Trophoblast cell (in vitro differentiated cells and primary cell): ENCODE results near the gene FNDC3B.
A peak's percentile ranks its signal among the peaks of the same experiment; 100 is the strongest.

Source experiments
- DNase-seq, 2 donors: peaks; one replicate each; pipeline ENCODE4 v3.0.0-alpha.2; 2016
- H2AFZ ChIP-seq: 2 replicates; pipeline ENCODE4 v1.6.1; 2013; ENCODE audit warnings: low read length, moderate library complexity, mild to moderate bottlenecking; ENCODE audit not compliant: insufficient read depth, poor library complexity
- H2AK5ac ChIP-seq: 2 replicates; pipeline ENCODE4 v1.6.1; 2013; ENCODE audit warnings: mild to moderate bottlenecking, low read length
- H2BK120ac ChIP-seq: 2 replicates; pipeline ENCODE4 v1.6.1; 2013; ENCODE audit warnings: low read length, mild to moderate bottlenecking, moderate library complexity; ENCODE audit not compliant: insufficient read depth, poor library complexity
- H2BK12ac ChIP-seq: 2 replicates; pipeline ENCODE4 v1.6.1; 2013; ENCODE audit warnings: mild to moderate bottlenecking, low read length, moderate library complexity
- H2BK5ac ChIP-seq: 2 replicates; pipeline ENCODE4 v1.6.1; 2013; ENCODE audit warnings: low read length, low read depth, moderate library complexity, mild to moderate bottlenecking; ENCODE audit not compliant: poor library complexity
- H3K14ac ChIP-seq: 2 replicates; pipeline ENCODE4 v1.6.1; 2013; ENCODE audit warnings: mild to moderate bottlenecking, low read length
- H3K18ac ChIP-seq: 2 replicates; pipeline ENCODE4 v1.6.1; 2013; ENCODE audit warnings: mild to moderate bottlenecking, low read length
- H3K23ac ChIP-seq: 2 replicates; pipeline ENCODE4 v1.6.1; 2013; ENCODE audit warnings: low read length
- H3K27ac ChIP-seq: 2 replicates; pipeline ENCODE4 v1.5.1; 2013; ENCODE audit warnings: low read depth, mild to moderate bottlenecking, inconsistent platforms, low read length, moderate library complexity
- H3K27me3 ChIP-seq: 2 replicates; pipeline ENCODE4 v1.6.1; 2013; ENCODE audit warnings: inconsistent platforms, mild to moderate bottlenecking, low read length, moderate library complexity; ENCODE audit not compliant: insufficient read depth
- H3K36me3 ChIP-seq, 2 experiments: 1 replicate in 1 of 2; 2 replicates in 1 of 2; pipeline ENCODE4 v1.6.1; 2013; ENCODE audit warnings: low read length in 2 of 2, mild to moderate bottlenecking in 2 of 2, moderate library complexity in 1 of 2; ENCODE audit not compliant: insufficient read depth in 2 of 2, control insufficient read depth in 1 of 2
- H3K4ac ChIP-seq: 2 replicates; pipeline ENCODE4 v1.6.1; 2013; ENCODE audit warnings: low read depth, mild to moderate bottlenecking, low read length, moderate library complexity
- H3K4me1 ChIP-seq, 2 experiments: 1 replicate in 1 of 2; 2 replicates in 1 of 2; pipeline ENCODE4 v1.6.1; 2013; ENCODE audit warnings: low read length in 2 of 2, mild to moderate bottlenecking in 2 of 2, moderate library complexity in 1 of 2; ENCODE audit not compliant: insufficient read depth in 2 of 2, control insufficient read depth in 1 of 2
- H3K4me2 ChIP-seq: 2 replicates; pipeline ENCODE4 v1.6.1; 2013; ENCODE audit warnings: inconsistent platforms, mild to moderate bottlenecking, low read length, moderate library complexity
- H3K4me3 ChIP-seq: 2 replicates; pipeline ENCODE4 v1.5.1; 2013; ENCODE audit warnings: mild to moderate bottlenecking, low read depth, low read length, inconsistent platforms
- H3K79me1 ChIP-seq: one replicate; pipeline ENCODE4 v1.6.1; 2013; ENCODE audit warnings: low read length
- H3K79me2 ChIP-seq: 2 replicates; pipeline ENCODE4 v1.6.1; 2013; ENCODE audit warnings: low read length, mild to moderate bottlenecking; ENCODE audit not compliant: control insufficient read depth, insufficient read depth, poor library complexity
- H3K9ac ChIP-seq: 2 replicates; pipeline ENCODE4 v1.6.1; 2013; ENCODE audit warnings: mild to moderate bottlenecking, low read length
- H3K9me3 ChIP-seq: 2 replicates; pipeline ENCODE4 v1.6.1; 2013; ENCODE audit warnings: low read depth, mild to moderate bottlenecking, control low read depth, inconsistent platforms, low read length; ENCODE audit not compliant: insufficient read depth
- H4K12ac ChIP-seq: 2 replicates; pipeline ENCODE4 v1.6.1; 2013; ENCODE audit warnings: low read depth, mild to moderate bottlenecking, low read length, moderate library complexity
- H4K8ac ChIP-seq: 2 replicates; pipeline ENCODE4 v1.6.1; 2013; ENCODE audit warnings: low read depth, mild to moderate bottlenecking, low read length, moderate library complexity
- H4K91ac ChIP-seq: one replicate; pipeline ENCODE4 v1.6.1; 2013; ENCODE audit warnings: low read depth, mild to moderate bottlenecking, low read length, moderate library complexity
- WGBS: extraction: QIAGEN DNeasy Blood & Tissue Kit; methylation state at CpG from one replicate; pipeline ENCODE4 v1.1.7; 2013; ENCODE audit warnings: missing lambda C conversion rate; ENCODE audit not compliant: insufficient read length, insufficient coverage; ENCODE audit errors: extremely low coverage; 5-methylcytosine and 5-hydroxymethylcytosine counted together

Gene FNDC3B

GRCh38 chr3:172145031-172145686, 105.8 kb downstream of the FNDC3B start:
- Histone ChIP-seq H3K23ac (no peak overlapping the region), H4K8ac (no peak overlapping the region), H3K4me1 (peaks cover 6 to 14% of the 10 kb centered on the region in 2 experiments), H3K4me3 (no peak overlapping the region), H3K18ac (no peak overlapping the region), H3K9me3 (no peaks in the 10 kb centered on the region), H3K36me3 (peaks cover 0 to 4% of the 10 kb centered on the region in 2 experiments), H3K27ac (no peak overlapping the region), H3K79me1 (peaks cover 2% of the 10 kb centered on the region), H4K91ac (no peak overlapping the region), H2BK120ac (no peak overlapping the region), H3K27me3 (no peaks in the 10 kb centered on the region), H4K12ac (no peak overlapping the region), H3K9ac (no peak overlapping the region), H2BK12ac (no peak overlapping the region), H3K4me2 (no peak overlapping the region), H3K14ac (no peak overlapping the region), H2AK5ac (no peak overlapping the region), H3K4ac (no peak overlapping the region), H3K79me2 (peaks cover 5% of the 10 kb centered on the region), H2AFZ (no peak overlapping the region), H2BK5ac (no peak overlapping the region)
- no CpG with 5 or more reads among the region's 7 CpGs for WGBS
- no peak for DNase-seq

- H3K9me3 ChIP-seq: no peaks in the 10 kb centered on the region
- H3K9ac ChIP-seq: no peak overlapping the region
- no peak overlapping the region for H3K4me2 ChIP-seq
- no peak overlapping the region for H4K12ac ChIP-seq
- H3K23ac ChIP-seq: no peak overlapping the region
- no peak overlapping the region for H2AK5ac ChIP-seq
- peaks cover 2% of the 10 kb centered on the region for H3K79me1 ChIP-seq
- no peak overlapping the region for H3K14ac ChIP-seq
- H3K4me1 ChIP-seq: peaks cover 6 to 13% of the 10 kb centered on the region in 2 experiments
- no peak overlapping the region for H4K8ac ChIP-seq
- no peak overlapping the region for H2BK120ac ChIP-seq
- peaks cover 5% of the 10 kb centered on the region for H3K79me2 ChIP-seq
- no peaks in the 10 kb centered on the region for H3K27me3 ChIP-seq
- H3K4ac ChIP-seq: no peak overlapping the region
- H4K91ac ChIP-seq: no peak overlapping the region
- H3K27ac ChIP-seq: peak overlapping the region; percentile 46
- H2BK5ac ChIP-seq: no peak overlapping the region
- H3K4me3 ChIP-seq: no peak overlapping the region
- peaks cover 0 to 4% of the 10 kb centered on the region in 2 experiments for H3K36me3 ChIP-seq
- H2AFZ ChIP-seq: no peak overlapping the region
- no peak overlapping the region for H2BK12ac ChIP-seq
- WGBS: no CpG with 5 or more reads among the region's 3 CpGs
- no peak for DNase-seq
- no peak overlapping the region for H3K18ac ChIP-seq
Observed at GRCh38 chr3:172146349-172146748, 107.0 kb downstream of the FNDC3B start.

GRCh38 chr3:172147113-172147818, 107.9 kb downstream of the FNDC3B start:
- Histone ChIP-seq H3K4ac (peak overlapping the region; percentile 57), H3K27ac (no peak overlapping the region), H3K27me3 (no peaks in the 10 kb centered on the region), H3K23ac (no peak overlapping the region), H3K9ac (no peak overlapping the region), H2BK12ac (no peak overlapping the region), H2BK120ac (peak overlapping the region; percentile 6), H3K4me2 (no peak overlapping the region), H3K9me3 (no peaks in the 10 kb centered on the region), H3K79me1 (peaks cover 5% of the 10 kb centered on the region), H3K14ac (no peak overlapping the region), H3K4me1 (peaks cover 9 to 15% of the 10 kb centered on the region in 2 experiments), H2BK5ac (no peak overlapping the region), H3K18ac (no peak overlapping the region), H4K8ac (no peak overlapping the region), H4K91ac (no peak overlapping the region), H3K4me3 (no peak overlapping the region), H2AFZ (no peak overlapping the region), H4K12ac (no peak overlapping the region), H2AK5ac (no peak overlapping the region), H3K79me2 (peaks cover 9% of the 10 kb centered on the region), H3K36me3 (peaks cover 0 to 4% of the 10 kb centered on the region in 2 experiments)
- no CpG with 5 or more reads among the region's 8 CpGs for WGBS
- no peak for DNase-seq

GRCh38 chr3:172148241-172148640, 108.9 kb downstream of the FNDC3B start:
- Histone ChIP-seq H3K4me3 (no peak overlapping the region), H2AFZ (no peak overlapping the region), H3K4me2 (no peak overlapping the region), H3K9me3 (no peaks in the 10 kb centered on the region), H3K36me3 (peaks cover 0 to 4% of the 10 kb centered on the region in 2 experiments), H3K4ac (no peak overlapping the region), H4K8ac (no peak overlapping the region), H3K14ac (no peak overlapping the region), H3K9ac (no peak overlapping the region), H3K18ac (no peak overlapping the region), H3K27ac (peak overlapping the region; percentile 58), H2BK12ac (no peak overlapping the region), H4K12ac (no peak overlapping the region), H2AK5ac (no peak overlapping the region), H3K79me2 (peaks cover 9% of the 10 kb centered on the region), H3K23ac (no peak overlapping the region), H2BK120ac (no peak overlapping the region), H3K4me1 (peaks cover 12 to 18% of the 10 kb centered on the region in 2 experiments), H3K79me1 (peaks cover 5% of the 10 kb centered on the region), H4K91ac (no peak overlapping the region), H3K27me3 (no peaks in the 10 kb centered on the region), H2BK5ac (no peak overlapping the region)
- WGBS: no CpG with 5 or more reads among the region's 2 CpGs
- DNase-seq: peak in 1 of 2 donors; percentile 55
